Measurements from ENCODE around the gene MRGPRF.

Gene MRGPRF

DNA sequence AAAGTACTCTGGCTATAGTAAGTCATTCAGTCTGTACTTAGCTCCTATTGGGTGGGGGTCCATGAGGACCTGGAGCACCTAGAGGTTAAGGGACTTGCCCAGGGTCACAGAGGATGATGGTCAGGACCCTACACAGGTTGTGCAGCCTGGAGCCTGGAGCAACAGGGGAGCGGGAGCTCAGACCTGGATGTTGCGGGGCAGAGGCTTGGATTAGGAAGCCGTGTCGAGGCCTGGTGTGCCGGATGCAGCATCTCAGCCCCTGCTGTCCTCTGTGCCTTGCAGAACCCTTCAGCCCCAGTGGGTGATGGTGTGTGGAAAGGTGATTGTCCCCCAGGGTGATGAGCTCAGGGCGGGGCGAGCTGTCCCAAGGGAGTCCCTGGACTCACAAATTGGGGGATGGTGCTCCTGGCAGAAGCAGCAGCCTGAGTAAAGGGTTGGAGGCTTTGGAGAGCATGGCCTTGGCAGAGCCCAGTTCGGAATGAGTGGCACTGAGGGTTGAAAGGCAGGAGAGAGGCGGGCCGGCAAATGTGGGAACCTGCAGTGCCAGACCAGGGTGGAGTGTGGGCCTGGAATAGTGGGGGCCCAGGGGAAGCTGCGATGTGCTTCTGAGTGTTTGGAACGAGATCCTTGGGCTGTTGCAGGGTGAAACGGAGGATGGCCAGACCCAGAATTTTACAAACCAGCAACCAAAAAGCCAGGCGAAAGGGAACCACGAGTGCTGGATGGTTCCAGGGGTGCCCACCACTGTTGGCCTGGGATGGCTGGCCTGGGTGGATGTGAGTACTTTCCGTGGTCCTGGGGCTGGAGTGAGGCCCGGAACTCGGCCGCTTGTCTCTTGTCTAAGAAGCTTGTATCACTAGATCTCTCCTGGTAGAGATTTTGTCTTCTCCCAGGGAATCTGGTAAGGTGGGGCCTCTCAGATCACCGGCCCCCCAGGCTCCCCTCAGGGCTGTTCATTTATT is 38.6 kb upstream of the MRGPRF start:
- in situ Hi-C loops (cut with HindIII; ENCODE audit: low sequenced_read_pairs): no loop called here

DNA sequence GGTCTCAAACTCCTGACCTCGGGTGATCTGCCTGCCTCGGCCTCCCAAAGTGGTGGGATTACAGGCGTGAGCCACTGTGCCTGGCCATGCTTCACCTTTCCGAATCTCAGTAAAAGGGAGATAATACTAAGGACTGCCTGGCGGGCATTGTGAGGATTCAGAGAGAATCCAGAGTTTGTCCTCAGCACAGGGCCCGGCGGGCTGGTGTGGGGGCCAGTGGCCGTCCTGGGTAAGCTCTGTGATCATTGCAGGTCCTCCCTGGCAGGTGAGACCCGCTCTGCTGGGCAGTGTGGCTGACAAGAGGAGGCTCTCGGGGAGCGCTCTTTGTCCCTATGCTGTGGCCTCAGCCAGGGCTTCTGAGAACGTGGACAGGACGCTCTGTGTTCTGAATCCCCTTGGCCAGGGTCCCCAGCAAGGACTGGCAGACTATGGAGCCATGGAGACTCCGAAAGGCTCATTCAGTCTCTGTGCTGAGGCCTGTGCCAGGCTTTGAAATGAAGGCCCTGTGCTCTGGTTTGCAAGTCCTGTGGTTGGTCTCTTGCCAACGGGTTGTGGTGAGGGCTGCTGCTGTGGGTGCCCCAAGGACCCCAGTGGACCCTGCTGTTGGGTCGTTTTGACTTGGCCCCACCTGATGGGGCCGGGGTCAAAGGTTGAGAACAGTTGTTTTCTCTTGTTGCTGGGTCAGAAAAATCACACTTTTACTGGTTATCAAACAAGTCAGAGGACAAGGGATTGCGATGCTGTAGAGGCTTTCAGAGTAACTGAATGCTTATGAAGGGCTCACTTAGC is 37.7 kb upstream of the MRGPRF start:
- in situ Hi-C loops (cut with HindIII; ENCODE audit: low sequenced_read_pairs): no loop called here

GRCh38 chr11:69049490-69049867 is 36.4 kb upstream of the MRGPRF start:
- in situ Hi-C loops (cut with HindIII; ENCODE audit: low sequenced_read_pairs): no loop called here

GRCh38 chr11:69048694-69049489 is 35.8 kb upstream of the MRGPRF start, which contains the start of gene TPCN2:
Gene TPCN2 (plus strand): TSS chr11:69048932. CDS start chr11:69048998, 66 bp downstream.
- in situ Hi-C loops (cut with HindIII; ENCODE audit: low sequenced_read_pairs): no loop called here

- in situ Hi-C loops (cut with HindIII; ENCODE audit: low sequenced_read_pairs): no loop called here
Measured at GRCh38 chr11:69048031-69048693, 35.1 kb upstream of the MRGPRF start.

GRCh38 chr11:69044111-69045013 is 31.3 kb upstream of the MRGPRF start:
- in situ Hi-C loops (cut with HindIII; ENCODE audit: low sequenced_read_pairs): no loop called here

GRCh38 chr11:69041516-69041915 is 28.5 kb upstream of the MRGPRF start:
- in situ Hi-C loops (cut with HindIII; ENCODE audit: low sequenced_read_pairs): no loop called here

GRCh38 chr11:69040581-69041260 is 27.7 kb upstream of the MRGPRF start:
- in situ Hi-C loops (cut with HindIII; ENCODE audit: low sequenced_read_pairs): no loop called here

DNA sequence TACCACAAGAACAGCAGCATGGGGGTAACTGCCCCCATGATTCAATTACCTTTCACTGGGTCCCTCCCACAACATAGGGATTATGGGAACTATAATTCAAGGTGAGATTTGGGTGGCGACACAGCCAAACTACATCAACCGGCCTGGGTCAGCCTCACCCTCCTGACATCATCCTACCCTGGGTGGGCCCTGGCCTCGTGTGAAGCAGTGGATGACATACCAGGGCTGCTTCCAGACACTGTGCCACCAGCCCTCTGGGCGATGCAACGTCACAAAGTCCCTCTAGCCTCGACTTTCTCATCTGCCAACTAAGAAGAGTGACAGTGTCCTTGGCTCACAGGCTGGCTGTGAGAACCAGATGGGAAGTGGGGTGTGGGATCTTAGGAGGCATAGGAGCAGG is 27.0 kb upstream of the MRGPRF start:
- in situ Hi-C loops (cut with HindIII; ENCODE audit: low sequenced_read_pairs): no loop called here

DNA sequence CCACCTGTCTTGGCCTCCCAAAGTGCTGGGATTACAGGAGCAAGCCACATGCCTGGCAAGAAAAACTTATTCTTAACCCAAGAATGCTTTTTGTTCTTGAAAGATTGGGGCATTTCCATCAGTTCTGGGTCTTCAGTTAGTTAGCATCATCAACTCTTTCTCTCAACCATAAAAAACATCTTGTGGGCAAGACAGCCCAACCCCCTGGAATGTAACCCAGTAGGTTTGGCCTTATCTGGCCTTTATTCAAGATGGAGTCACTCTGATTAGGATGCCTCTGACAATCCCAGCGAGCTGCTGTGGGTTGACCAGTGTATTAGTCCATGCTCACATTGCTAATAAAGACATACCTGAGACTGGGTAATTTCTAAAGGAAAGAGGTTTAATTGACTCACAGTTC is 26.5 kb upstream of the MRGPRF start:
- in situ Hi-C loops (cut with HindIII; ENCODE audit: low sequenced_read_pairs): no loop called here

- in situ Hi-C loops (cut with HindIII; ENCODE audit: low sequenced_read_pairs): no loop called here
Measured at GRCh38 chr11:69037544-69037943, 24.5 kb upstream of the MRGPRF start.

- in situ Hi-C loops (cut with HindIII; ENCODE audit: low sequenced_read_pairs): no loop called here
Measured at GRCh38 chr11:69037074-69037473, 24.0 kb upstream of the MRGPRF start.

- in situ Hi-C loops (cut with HindIII; ENCODE audit: low sequenced_read_pairs): no loop called here
Measured at GRCh38 chr11:69035946-69036340, 22.9 kb upstream of the MRGPRF start.

GRCh38 chr11:69035150-69035945 is 22.3 kb upstream of the MRGPRF start:
- in situ Hi-C loops (cut with HindIII; ENCODE audit: low sequenced_read_pairs): no loop called here

GRCh38 chr11:69034123-69034867 is 21.2 kb upstream of the MRGPRF start:
- in situ Hi-C loops (cut with HindIII; ENCODE audit: low sequenced_read_pairs): loop anchor here (5.0 kb wide), 1 partner anchor 37 kb away; no protein-coding TSS in a partner anchor

GRCh38 chr11:69033431-69033830 is 20.4 kb upstream of the MRGPRF start:
- in situ Hi-C loops (cut with HindIII; ENCODE audit: low sequenced_read_pairs): loop anchor here (5.0 kb wide), 1 partner anchor 36 kb away; no protein-coding TSS in a partner anchor

DNA sequence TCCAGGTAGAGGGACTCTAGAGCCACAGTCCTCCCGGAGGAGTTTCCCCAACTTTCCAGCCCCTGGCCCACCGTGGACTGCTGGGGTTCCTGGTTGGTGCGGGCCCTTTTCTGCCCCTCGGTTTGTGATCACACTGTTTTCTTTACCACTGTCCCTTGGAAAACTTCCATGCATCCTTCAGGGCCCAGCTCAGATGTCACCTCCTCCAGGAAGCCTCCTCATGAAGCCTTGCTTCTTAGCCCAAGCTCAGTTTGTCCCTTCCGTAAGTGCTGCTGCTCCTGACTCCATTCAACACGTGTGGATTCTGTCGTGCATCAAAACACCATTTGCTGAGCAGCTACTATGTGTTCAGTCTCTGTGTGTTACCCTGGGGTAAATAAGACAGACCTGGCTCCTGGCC is 19.8 kb upstream of the MRGPRF start:
- in situ Hi-C loops (cut with HindIII; ENCODE audit: low sequenced_read_pairs): loop anchor here (5.0 kb wide), 1 partner anchor 36 kb away; no protein-coding TSS in a partner anchor
